IMR-90 (cell line): ENCODE data around the gene CDH12. TPM values are rescaled to one million over a fixed set of nuclear protein-coding genes. Genes with fewer than 3 reads are reported as not detected.
A peak's percentile ranks its signal among the peaks of the same experiment; 100 is the strongest.
"Not testable (repeated sequence)": the region's sequence is repeated elsewhere in the genome, so short reads cannot be mapped to it uniquely, and the experiment has no call there.

Experiments used
- ATAC-seq: fragments of 200-7000 bp; cut with Tn5 transposase; 2 replicates; pipeline ENCODE4 v1.9.1; 2020; ENCODE audit warnings: low read depth, mild to moderate bottlenecking, moderate library complexity
- BruUV-seq: library from RNA; stranded (reverse); fragments of 400-500 nt; replicated peaks from 2 replicates; lab custom pipeline; 2021; lab: Mats Ljungman, UMichigan
- CTCF ChIA-PET: fragments of 300-600 bp; formaldehyde crosslinking; extraction: SDS; loops from one replicate; lab custom pipeline; 2021; ENCODE audit warnings: antibody characterized with exemption; lab: Yijun Ruan, JAX
- POLR2A ChIA-PET: fragments of 300-600 bp; sonication (Branson Sonifier 250); formaldehyde crosslinking; loops from one replicate; lab custom pipeline; 2022; ENCODE audit warnings: antibody characterized with exemption; ENCODE audit not compliant: unreplicated experiment; lab: Charles Lee
- DNase-seq: peaks from one replicate; pipeline ENCODE4 v3.0.0; 2013
- H2AFZ ChIP-seq: replicated peaks from 2 replicates; pipeline ENCODE3; 2013; ENCODE audit warnings: low read length, mild to moderate bottlenecking; ENCODE audit not compliant: poor library complexity
- H2AK5ac ChIP-seq: 2 replicates; pipeline ENCODE4 v1.6.1; 2013; ENCODE audit warnings: low read depth, low read length, inconsistent platforms
- H2AK9ac ChIP-seq: replicated peaks from 2 replicates; pipeline ENCODE3; 2013; ENCODE audit warnings: mild to moderate bottlenecking, low read depth, low read length, moderate library complexity; ENCODE audit not compliant: poor library complexity
- H2BK120ac ChIP-seq: 2 replicates; pipeline ENCODE4 v1.6.1; 2013; ENCODE audit warnings: low read depth, low read length, inconsistent platforms
- H2BK15ac ChIP-seq: 3 replicates; pipeline ENCODE4 v1.6.1; 2013; ENCODE audit warnings: low read depth, low read length, inconsistent platforms
- H2BK20ac ChIP-seq: 2 replicates; pipeline ENCODE4 v1.6.1; 2013; ENCODE audit warnings: low read depth, mild to moderate bottlenecking, inconsistent platforms, low read length, moderate library complexity
- H2BK5ac ChIP-seq: 2 replicates; pipeline ENCODE4 v1.6.1; 2013; ENCODE audit warnings: mild to moderate bottlenecking, low read depth, low read length, inconsistent platforms; ENCODE audit not compliant: poor library complexity, severe bottlenecking
- H3K14ac ChIP-seq: replicated peaks from 2 replicates; pipeline ENCODE4 v1.6.1; 2013; ENCODE audit warnings: low read depth, low read length, inconsistent platforms
- H3K18ac ChIP-seq: 2 replicates; pipeline ENCODE4 v1.6.1; 2013; ENCODE audit warnings: low read depth, low read length, control low read depth
- H3K23ac ChIP-seq: 2 replicates; pipeline ENCODE4 v1.6.1; 2013; ENCODE audit warnings: low read depth, low read length, inconsistent platforms
- H3K27ac ChIP-seq: 2 replicates; pipeline ENCODE4 v1.5.1; 2013; ENCODE audit warnings: mild to moderate bottlenecking, control low read depth, low read length; ENCODE audit not compliant: insufficient read depth
- H3K27me3 ChIP-seq: 2 replicates; pipeline ENCODE4 v1.6.1; 2013; ENCODE audit warnings: low read length; ENCODE audit not compliant: control insufficient read depth, insufficient read depth
- H3K36me3 ChIP-seq: 2 replicates; pipeline ENCODE4 v1.6.1; 2013; ENCODE audit warnings: low read length, mixed read lengths; ENCODE audit not compliant: control insufficient read depth, insufficient read depth
- H3K4ac ChIP-seq: 2 replicates; pipeline ENCODE4 v1.6.1; 2013; ENCODE audit warnings: low read depth, low read length, inconsistent platforms
- H3K4me1 ChIP-seq: 2 replicates; pipeline ENCODE4 v1.6.1; 2013; ENCODE audit warnings: low read length, mixed read lengths; ENCODE audit not compliant: control insufficient read depth, insufficient read depth
- H3K4me2 ChIP-seq: 2 replicates; pipeline ENCODE4 v1.6.1; 2013; ENCODE audit warnings: low read depth, mild to moderate bottlenecking, control low read depth, low read length, moderate library complexity
- H3K4me3 ChIP-seq: 2 replicates; pipeline ENCODE4 v1.5.1; 2013; ENCODE audit warnings: low read depth, mild to moderate bottlenecking, control low read depth, low read length, moderate library complexity; ENCODE audit not compliant: insufficient read depth
- H3K56ac ChIP-seq: 2 replicates; pipeline ENCODE4 v1.6.1; 2013; ENCODE audit warnings: low read length, inconsistent platforms; ENCODE audit not compliant: insufficient read depth; ENCODE audit errors: extremely low read depth
- H3K79me1 ChIP-seq, 2 experiments: 2 replicates each; pipeline ENCODE4 v1.6.1; 2013; ENCODE audit warnings: low read length in 2 of 2, inconsistent platforms in 1 of 2, low read depth in 1 of 2
- H3K9ac ChIP-seq: 2 replicates; pipeline ENCODE4 v1.6.1; 2013; ENCODE audit warnings: low read depth, low read length, control low read depth
- H3K9me1 ChIP-seq: 2 replicates; pipeline ENCODE4 v1.6.1; 2013; ENCODE audit warnings: low read length, inconsistent platforms; ENCODE audit not compliant: insufficient read depth
- H3K9me3 ChIP-seq: 2 replicates; pipeline ENCODE4 v1.6.1; 2013; ENCODE audit warnings: low read length; ENCODE audit not compliant: control insufficient read depth, insufficient read depth
- H4K20me1 ChIP-seq: 2 replicates; pipeline ENCODE4 v1.6.1; 2013; ENCODE audit warnings: low read length, inconsistent platforms; ENCODE audit not compliant: insufficient read depth
- H4K5ac ChIP-seq: 2 replicates; pipeline ENCODE4 v1.6.1; 2013; ENCODE audit warnings: mild to moderate bottlenecking, low read depth, low read length, control low read depth
- H4K8ac ChIP-seq, 2 experiments: 2 replicates each; pipeline ENCODE4 v1.6.1; 2013; ENCODE audit warnings: low read depth in 2 of 2, low read length in 2 of 2, control low read depth in 1 of 2, inconsistent platforms in 1 of 2
- H4K91ac ChIP-seq: 2 replicates; pipeline ENCODE4 v1.6.1; 2013; ENCODE audit warnings: low read depth, low read length, inconsistent platforms; ENCODE audit not compliant: insufficient read depth
- CTCF ChIP-seq: conservative IDR thresholded peaks from 2 replicates; pipeline ENCODE4 v1.5.1; 2012; ENCODE audit warnings: mild to moderate bottlenecking, low read depth, low read length, improper control_type of control experiment
- WGBS, 2 experiments: methylation state at CpG; one replicate each; pipeline versions ENCODE4 v1.1.5 to v1.1.7; 2013; ENCODE audit warnings: missing lambda C conversion rate in 2 of 2; ENCODE audit not compliant: insufficient read length in 1 of 2; ENCODE audit errors: extremely low coverage in 2 of 2; 5-methylcytosine and 5-hydroxymethylcytosine counted together
- dilution Hi-C: fragments of 300-500 bp; cut with HindIII; formaldehyde crosslinking; loops from one replicate; pipeline ENCODE4 v1.14.3; 2018; ENCODE audit warnings: low sequenced_read_pairs; ENCODE audit not compliant: unreplicated experiment
- in situ Hi-C: fragments of 300-500 bp; cut with MboI; formaldehyde crosslinking; loops from 3 replicates; pipeline ENCODE4 v1.14.3; 2019; ENCODE audit warnings: low sequenced_read_pairs, inconsistent platforms, mixed read lengths
- intact Hi-C: fragments of 100-400 bp; cut with micrococcal nuclease; formaldehyde crosslinking; loops from 2 replicates; pipeline ENCODE4 v1.10.0; 2022
- polyA plus RNA-seq, 3 experiments: library from polyadenylated mRNA; depleted of rRNA; stranded (reverse); fragments of >200 nt; gene quantifications; 2 replicates each; pipeline ENCODE4 v1.2.3, GENCODE V29; 2012; ENCODE audit warnings: low replicate concordance in 1 of 3
- total RNA-seq: library from RNA; depleted of rRNA; stranded (reverse); fragments of >200 nt; gene quantifications from 2 replicates; pipeline ENCODE4 v1.2.3, GENCODE V29; 2012

Gene CDH12
- total and polyA plus RNA-seq, 2 of the 4 experiments (the other 2 are of a cell fraction): not detected

DNA sequence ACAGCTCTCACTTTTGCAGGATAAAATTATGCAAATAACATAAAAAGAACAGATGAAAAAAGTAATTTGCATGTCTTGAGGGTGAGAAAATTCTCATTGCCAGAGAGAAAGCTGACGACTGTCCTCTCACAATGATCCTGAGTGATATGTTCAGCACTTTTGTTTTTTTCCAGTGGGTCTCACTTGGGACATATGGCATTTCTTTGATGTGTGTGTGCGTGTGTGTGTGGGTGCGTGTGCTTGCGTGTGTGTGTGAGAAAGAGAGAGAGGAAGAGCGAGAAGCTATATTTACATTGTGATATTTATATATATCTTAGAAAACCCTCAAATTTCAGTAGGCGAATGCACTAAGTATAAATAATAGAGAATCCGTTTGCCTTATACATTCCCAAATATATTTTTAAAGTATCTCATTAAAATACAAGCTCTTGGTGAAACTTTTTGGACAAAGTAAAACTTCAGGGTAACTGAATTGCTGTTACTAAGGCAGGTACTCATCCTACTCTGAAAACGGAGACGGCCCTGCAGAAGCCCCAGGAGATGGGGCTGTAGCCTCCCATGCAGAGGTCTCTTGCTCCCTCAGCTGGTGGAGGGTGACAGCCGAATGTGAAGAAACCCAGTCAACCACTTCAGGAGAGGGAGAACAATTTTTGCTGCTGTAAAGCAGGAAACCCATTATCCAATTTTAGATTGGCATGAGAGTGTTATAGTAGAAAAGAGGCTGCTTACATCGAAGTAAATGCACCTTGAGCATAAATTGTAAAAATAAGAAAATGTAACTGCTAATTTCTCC, 639.2 kb downstream of the CDH12 start:
- H3K4me1 ChIP-seq, H3K4me3 ChIP-seq, H3K4ac ChIP-seq, H2BK15ac ChIP-seq, H2AK5ac ChIP-seq, H3K9me3 ChIP-seq, in situ Hi-C loops, H3K27ac ChIP-seq, DNase-seq, H2BK120ac ChIP-seq, H4K20me1 ChIP-seq, H2BK5ac ChIP-seq, H2AFZ ChIP-seq, H3K14ac ChIP-seq, CTCF ChIA-PET, H3K9me1 ChIP-seq, H3K9ac ChIP-seq, H2AK9ac ChIP-seq, H3K27me3 ChIP-seq, dilution Hi-C loops, BruUV-seq, intact Hi-C loops, H3K36me3 ChIP-seq, H3K18ac ChIP-seq, H4K8ac ChIP-seq, H3K79me1 ChIP-seq, H3K23ac ChIP-seq, H3K4me2 ChIP-seq, H4K5ac ChIP-seq, POLR2A ChIA-PET, H3K56ac ChIP-seq, H2BK20ac ChIP-seq, H4K91ac ChIP-seq: not testable (repeated sequence)
- WGBS, 2 experiments: no CpG with 5 or more reads among the region's 11 CpGs
- peak; percentile 48; the same call in 1 of the 2 replicates for ATAC-seq
- TF ChIP-seq CTCF: 0 out of 2 replicates have a peak, but pooled peaks have one; percentile 6

GRCh38 chr5:22212254-22212991, 640.7 kb downstream of the CDH12 start:
- H3K4me2 ChIP-seq, H3K56ac ChIP-seq, H3K4ac ChIP-seq, POLR2A ChIA-PET, H3K27ac ChIP-seq, intact Hi-C loops, H3K36me3 ChIP-seq, CTCF ChIA-PET, BruUV-seq, dilution Hi-C loops, H3K4me3 ChIP-seq, H4K5ac ChIP-seq, H2AK5ac ChIP-seq, H3K9me3 ChIP-seq, H3K4me1 ChIP-seq, H3K18ac ChIP-seq, H3K79me1 ChIP-seq, H4K91ac ChIP-seq, H2BK15ac ChIP-seq, H2BK5ac ChIP-seq, H3K23ac ChIP-seq, H4K20me1 ChIP-seq, H3K27me3 ChIP-seq, H3K9me1 ChIP-seq, in situ Hi-C loops, H2AFZ ChIP-seq, H2BK20ac ChIP-seq, DNase-seq, H3K14ac ChIP-seq, H2AK9ac ChIP-seq, ATAC-seq, H2BK120ac ChIP-seq, H4K8ac ChIP-seq, H3K9ac ChIP-seq: not testable (repeated sequence)
- WGBS, 2 experiments: no CpG with 5 or more reads among the region's 22 CpGs
